Type B pancreatic cell (in vitro differentiated cells): ENCODE data around the gene PLOD2. TPM values are rescaled to one million over a fixed set of nuclear protein-coding genes. Genes with fewer than 3 reads are reported as not detected.

ENCODE experiments used
- DNase-seq: peaks from one replicate; pipeline ENCODE4 v3.0.0; 2021; ENCODE audit warnings: mixed read lengths; ENCODE audit not compliant: unreplicated experiment; ENCODE audit errors: extremely low spot score
- H3K27ac Mint-ChIP-seq: 2 replicates; pipeline ENCODE4 v1.8.0; 2021; ENCODE audit warnings: mild to moderate bottlenecking, mixed read lengths
- H3K27me3 Mint-ChIP-seq: 2 replicates; pipeline ENCODE4 v1.8.0; 2021; ENCODE audit warnings: mixed read lengths
- H3K36me3 Mint-ChIP-seq: 2 replicates; pipeline ENCODE4 v1.8.0; 2021; ENCODE audit warnings: mixed read lengths
- H3K4me1 Mint-ChIP-seq: one replicate; pipeline ENCODE4 v1.8.0; 2021; ENCODE audit warnings: mixed read lengths; ENCODE audit not compliant: unreplicated experiment
- H3K4me3 Mint-ChIP-seq: 2 replicates; pipeline ENCODE4 v1.8.0; 2021; ENCODE audit warnings: mild to moderate bottlenecking, mixed read lengths
- H3K9me3 Mint-ChIP-seq: 2 replicates; pipeline ENCODE4 v1.8.0; 2021; ENCODE audit warnings: mixed read lengths
- CTCF ChIP-seq: fragments of 200-600 bp; sonication (generic); conservative IDR thresholded peaks from 2 replicates; pipeline ENCODE4 v1.5.0; 2021; ENCODE audit warnings: antibody characterized with exemption, mild to moderate bottlenecking
- total RNA-seq: library from RNA; stranded (reverse); gene quantifications from 2 replicates; pipeline ENCODE4 v1.2.1, GENCODE V29; 2021; ENCODE audit warnings: low replicate concordance

Gene PLOD2
- total RNA-seq, 1 donor from 2014 or later = 35.0 TPM

GRCh38 chr3:146163584-146163983, 2.6 kb upstream of the PLOD2 start:
- peaks cover 4% of the 10 kb centered on the region for H3K36me3 Mint-ChIP-seq
- DNase-seq = no peak
- peak overlapping the region; percentile 23 for H3K27ac Mint-ChIP-seq
- H3K4me3 Mint-ChIP-seq = peak overlapping the region; percentile 80
- TF ChIP-seq CTCF = peak; percentile 42
- peaks cover 36% of the 10 kb centered on the region for H3K4me1 Mint-ChIP-seq
- H3K9me3 Mint-ChIP-seq = peaks cover 5% of the 10 kb centered on the region
- peaks cover 10% of the 10 kb centered on the region for H3K27me3 Mint-ChIP-seq

- H3K27ac Mint-ChIP-seq = peak overlapping the region; percentile 82
- no peak for DNase-seq
- no peak for TF ChIP-seq CTCF
- peak overlapping the region; percentile 88 for H3K4me3 Mint-ChIP-seq
- H3K9me3 Mint-ChIP-seq = peaks cover 5% of the 10 kb centered on the region
- peaks cover 4% of the 10 kb centered on the region for H3K36me3 Mint-ChIP-seq
- H3K27me3 Mint-ChIP-seq = peaks cover 10% of the 10 kb centered on the region
- H3K4me1 Mint-ChIP-seq = peaks cover 40% of the 10 kb centered on the region
These were observed 1.6 kb upstream of the PLOD2 start for GRCh38 chr3:146162561-146162960.

GRCh38 chr3:146161663-146162002, 649 bp upstream of the PLOD2 start:
- H3K4me1 Mint-ChIP-seq = peaks cover 45% of the 10 kb centered on the region
- H3K27me3 Mint-ChIP-seq = peaks cover 10% of the 10 kb centered on the region
- no peak for DNase-seq
- peak overlapping the region; percentile 88 for H3K4me3 Mint-ChIP-seq
- peak overlapping the region; percentile 82 for H3K27ac Mint-ChIP-seq
- peaks cover 5% of the 10 kb centered on the region for H3K9me3 Mint-ChIP-seq
- H3K36me3 Mint-ChIP-seq = peaks cover 4% of the 10 kb centered on the region
- no peak for TF ChIP-seq CTCF

GRCh38 chr3:146160321-146160963, 542 bp downstream of the PLOD2 start:
- H3K36me3 Mint-ChIP-seq = peaks cover 4% of the 10 kb centered on the region
- H3K4me1 Mint-ChIP-seq = peaks cover 44% of the 10 kb centered on the region
- H3K9me3 Mint-ChIP-seq = peaks cover 5% of the 10 kb centered on the region

GRCh38 chr3:146159616-146160320, 1.2 kb downstream of the PLOD2 start:
- no peak for DNase-seq
- Mint-ChIP-seq H3K27ac (peak overlapping the region; percentile 95), H3K4me1 (peaks cover 38% of the 10 kb centered on the region), H3K36me3 (peaks cover 4% of the 10 kb centered on the region), H3K9me3 (peaks cover 5% of the 10 kb centered on the region), H3K27me3 (peaks cover 10% of the 10 kb centered on the region), H3K4me3 (peak overlapping the region; percentile 97)
- no peak for TF ChIP-seq CTCF

More at GRCh38 chr3:146160321-146160963, 542 bp downstream of the PLOD2 start:
- peak; percentile 75 for DNase-seq
- TF ChIP-seq CTCF = peak; percentile 66
- Mint-ChIP-seq H3K4me3 (peak overlapping the region; percentile 97), H3K27ac (peak overlapping the region; percentile 95), H3K27me3 (peaks cover 10% of the 10 kb centered on the region)
